ENCODE measurements around the gene ZNF407.

GRCh38 chr18:74806073-74806472, 208.4 kb downstream of the ZNF407 start:
- no peak for TF ChIP-seq JUND (IDR thresholded peaks at IDR 0.05)
- TF ChIP-seq HNF4G (IDR thresholded peaks at IDR 0.05) = no peak
- no peak for TF ChIP-seq CTCF (IDR thresholded peaks at IDR 0.05; ENCODE audit: low read depth, low read length, missing input control)
